Heart right ventricle (tissue), 16 donors: Measurements from ENCODE around the gene CACNA1A. TPM values are rescaled to one million over a fixed set of nuclear protein-coding genes. Genes with fewer than 3 reads are reported as not detected.

Source experiments
- ATAC-seq, 8 donors: fragments of 200-7000 bp; cut with Tn5 transposase; one replicate each; pipeline ENCODE4 v1.9.1; 2020; ENCODE audit warnings: mild to moderate bottlenecking in 8 of 8, moderate library complexity in 8 of 8, moderate number of reproducible peaks in 1 of 8
- DNase-seq, 2 donors: peaks; one replicate each; pipeline ENCODE4 v3.0.0-alpha.2; 2020
- H3K27ac ChIP-seq, 10 donors: fragments of 200-600 bp; sonication (generic) in 2 of 10; one replicate each; pipeline versions ENCODE4 v1.5.0 to v1.8.0; 2020 to 2022; ENCODE audit warnings: mild to moderate bottlenecking in 3 of 10
- H3K27me3 ChIP-seq, 7 donors: fragments of 200-600 bp; one replicate each; pipeline ENCODE4 v1.8.0; 2021 to 2022; ENCODE audit warnings: mild to moderate bottlenecking in 2 of 7
- H3K36me3 ChIP-seq, 9 donors: fragments of 200-600 bp; sonication (generic) in 1 of 9; one replicate each; pipeline versions ENCODE4 v1.5.0 to v1.8.0; 2020 to 2022; ENCODE audit warnings: mild to moderate bottlenecking in 2 of 9
- H3K4me1 ChIP-seq, 9 donors: fragments of 200-600 bp; sonication (generic) in 1 of 9; one replicate each; pipeline versions ENCODE4 v1.5.0 to v1.8.0; 2020 to 2022; ENCODE audit warnings: mild to moderate bottlenecking in 4 of 9
- H3K4me3 ChIP-seq, 10 donors: fragments of 200-600 bp; sonication (generic) in 2 of 10; one replicate each; pipeline versions ENCODE4 v1.5.0 to v1.8.0; 2020 to 2022; ENCODE audit warnings: mild to moderate bottlenecking in 7 of 10, moderate library complexity in 2 of 10
- H3K9me3 ChIP-seq, 11 donors: fragments of 200-600 bp in 10 of 11; sonication (generic) in 2 of 11; one replicate each; pipeline versions ENCODE4 v1.5.0 to v1.8.0; 2013 to 2022; ENCODE audit warnings: mild to moderate bottlenecking in 2 of 11, control low read depth in 1 of 11, moderate library complexity in 1 of 11
- WGBS, 2 donors: extraction: QIAGEN DNeasy Blood & Tissue Kit; methylation state at CpG; one replicate each; pipeline ENCODE4 v1.1.7; 2013; ENCODE audit warnings: inconsistent platforms in 1 of 2; 5-methylcytosine and 5-hydroxymethylcytosine counted together
- intact Hi-C, 10 donors: fragments of 100-400 bp; cut with DNase I; formaldehyde crosslinking; loops; one replicate each; pipeline versions ENCODE4 v1.11.1 to v1.14.2; 2022
- polyA plus RNA-seq, 2 donors: library from polyadenylated mRNA; stranded (reverse); fragments of 200-250 nt; gene quantifications; one replicate each; pipeline ENCODE4 v1.2.3, GENCODE V29; 2013
- total RNA-seq, 10 donors: library from RNA; stranded (reverse); fragmentation: NEBNext Ultra II Directional in 3 of 10; extraction: Animal tissue kit (Norgen Biotek cat#: 25700) in 3 of 10; gene quantifications; one replicate each; pipeline versions ENCODE4 v1.2.1 to v1.2.4, GENCODE V29; 2021 to 2023
- TF ChIP-seq, protein P1 (sequence below), 9 donors: fragments of 200-600 bp; sonication (generic) in 2 of 9; IDR thresholded peaks; one replicate each; pipeline versions ENCODE4 v1.5.0 to v1.8.0; 2021 to 2022; ENCODE audit warnings: antibody characterized with exemption in 9 of 9, mild to moderate bottlenecking in 5 of 9, moderate library complexity in 1 of 9
- donor health status: Arrhythmogenic right ventricular cardiomyopathy.
- donor health status: ischemic (EF 13 %, LVEDD 7.1; RV severe dilation, severe dysfunction).
- donor health status: healthy with polysubstance abuse.
- donor health status: DM: no; HTN: yes; CAD: no.
- donor health status: DM: no; HTN: no; CAD: no.
- donor health status: ischemic (EF 25% LVEDD 6.9; RV normal size, moderate dysfunction).
- donor health status: ischemic (EF 25% LVEDD 5.7; RV mildly dilated, moderate dysfunction).
- donor health status: healthy.
- donor health status: DM: yes; HTN: yes; CAD: no.
- donor health status: Ischemic cardiomyopathy.
- donor health status: ischemic (EF 35%, LVEDD 5.7; RV mildly dilated, moderate dysfunction).
- donor health status: nonischemic (EF 11% LVEDD 7.7; RV severe dilation, severe dysfunction).
- donor health status: DM: yes; HTN: yes; CAD: no.
- donor health status: PGD.
- donor health status: ischemic (EF 29% LVEDD 5.4; RV normal size, mild dysfunction).
- donor health status: nonischemic (EF 23%, LVEDD 6.1; RV moderate dilation, normal function).

CACNA1A gene
- total and polyA plus RNA-seq, 12 donors, result 0.21 to 2.3 (median 0.66) TPM

DNA sequence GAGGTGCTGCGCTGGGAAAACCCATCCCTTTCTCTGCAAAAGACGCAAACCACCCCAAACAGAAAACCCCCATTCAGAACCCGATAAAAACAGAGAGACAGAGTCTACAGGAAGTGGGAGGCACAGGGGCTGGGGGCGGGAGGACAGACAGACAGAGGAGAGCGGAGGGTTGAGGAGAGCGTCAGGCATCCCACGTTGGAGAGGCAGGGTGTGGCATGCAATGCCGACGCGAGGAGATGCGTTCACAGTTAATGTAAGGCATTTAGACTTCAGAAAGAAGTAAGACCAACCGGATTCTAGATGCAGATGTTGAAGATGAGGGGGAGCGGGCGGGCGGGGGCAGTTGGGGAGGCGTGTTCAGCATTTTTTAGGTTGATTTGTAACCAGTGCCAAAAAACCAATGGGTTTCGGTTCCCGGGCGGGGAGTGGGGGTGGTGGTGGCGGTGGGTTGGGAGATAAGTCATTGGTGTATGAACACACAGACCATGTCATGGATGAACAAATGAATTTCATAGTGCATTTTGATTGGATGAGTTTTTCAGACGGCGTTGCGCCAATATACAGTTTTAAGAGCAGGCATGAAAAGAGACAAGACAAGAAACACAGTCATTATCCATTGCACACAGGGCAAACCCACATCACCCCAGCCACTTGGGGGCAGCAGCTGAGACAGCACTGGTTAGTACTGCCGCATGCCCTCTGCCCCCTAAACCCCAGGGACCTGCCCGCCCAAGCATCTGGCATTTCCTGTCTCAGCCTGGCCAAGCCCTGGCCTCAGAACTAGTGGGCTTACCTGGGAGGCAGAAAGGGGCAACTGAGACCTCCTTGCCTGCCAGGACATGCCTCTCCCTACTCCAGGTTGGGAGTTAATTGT lies 264.8 kb downstream of the CACNA1A start:
- Histone ChIP-seq H3K9me3 (peaks cover 0 to 2% (median 0%) of the 10 kb centered on the region in 11 donors), H3K27me3 (no peaks in the 10 kb centered on the region), H3K4me1 (peaks cover 0 to 7% (median 0%) of the 10 kb centered on the region in 9 donors), H3K4me3 (no peak overlapping the region), H3K27ac (no peak overlapping the region), H3K36me3 (no peaks in the 10 kb centered on the region)
- ATAC-seq (no peak), DNase-seq (no peak)
- WGBS, 2 donors, result 63 to 69% methylated on average over 25 of the region's 25 CpGs
- intact Hi-C loops, result no loop called here
- TF ChIP-seq, protein P1, sequence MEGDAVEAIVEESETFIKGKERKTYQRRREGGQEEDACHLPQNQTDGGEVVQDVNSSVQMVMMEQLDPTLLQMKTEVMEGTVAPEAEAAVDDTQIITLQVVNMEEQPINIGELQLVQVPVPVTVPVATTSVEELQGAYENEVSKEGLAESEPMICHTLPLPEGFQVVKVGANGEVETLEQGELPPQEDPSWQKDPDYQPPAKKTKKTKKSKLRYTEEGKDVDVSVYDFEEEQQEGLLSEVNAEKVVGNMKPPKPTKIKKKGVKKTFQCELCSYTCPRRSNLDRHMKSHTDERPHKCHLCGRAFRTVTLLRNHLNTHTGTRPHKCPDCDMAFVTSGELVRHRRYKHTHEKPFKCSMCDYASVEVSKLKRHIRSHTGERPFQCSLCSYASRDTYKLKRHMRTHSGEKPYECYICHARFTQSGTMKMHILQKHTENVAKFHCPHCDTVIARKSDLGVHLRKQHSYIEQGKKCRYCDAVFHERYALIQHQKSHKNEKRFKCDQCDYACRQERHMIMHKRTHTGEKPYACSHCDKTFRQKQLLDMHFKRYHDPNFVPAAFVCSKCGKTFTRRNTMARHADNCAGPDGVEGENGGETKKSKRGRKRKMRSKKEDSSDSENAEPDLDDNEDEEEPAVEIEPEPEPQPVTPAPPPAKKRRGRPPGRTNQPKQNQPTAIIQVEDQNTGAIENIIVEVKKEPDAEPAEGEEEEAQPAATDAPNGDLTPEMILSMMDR (IDR thresholded peaks at IDR 0.05), result no peak

DNA sequence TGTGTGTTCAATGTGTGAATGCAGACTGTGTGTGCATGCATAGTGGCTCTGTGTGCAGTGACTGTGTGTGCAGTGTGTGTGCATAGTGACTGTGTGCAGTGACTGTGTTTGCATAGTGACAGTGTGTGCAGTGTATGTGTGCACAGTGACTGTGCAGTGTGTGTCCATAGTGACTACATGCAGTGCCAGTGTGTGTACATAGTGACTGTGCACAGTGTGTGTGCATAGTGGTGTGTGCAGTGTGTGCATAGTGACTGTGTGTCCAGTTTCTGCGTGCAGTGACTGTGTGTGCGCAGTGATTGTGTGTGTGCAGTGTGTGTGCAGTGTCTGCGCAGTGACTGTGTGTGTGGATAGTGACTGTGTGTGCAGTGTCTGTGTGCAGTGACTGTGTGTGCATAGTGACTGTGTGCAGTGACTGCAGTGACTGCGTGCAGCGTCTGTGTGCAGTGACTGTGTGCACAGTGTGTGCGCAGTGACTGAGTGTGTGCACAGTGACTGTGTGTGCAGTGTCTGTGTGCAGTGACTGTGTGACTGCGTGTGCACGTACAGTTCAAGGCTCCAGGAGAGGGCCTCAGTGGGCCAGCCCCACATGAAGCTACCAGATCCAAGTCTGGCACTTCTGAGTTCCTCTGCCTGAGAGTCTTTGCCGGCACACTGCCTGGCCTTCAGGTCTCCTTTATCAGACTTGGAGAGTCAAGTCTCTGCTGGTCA lies 265.8 kb downstream of the CACNA1A start:
- TF ChIP-seq, protein P1 (IDR thresholded peaks at IDR 0.05), result no peak
- no peak for ATAC-seq
- Histone ChIP-seq H3K27me3 (no peaks in the 10 kb centered on the region), H3K4me1 (peaks cover 0 to 7% (median 0%) of the 10 kb centered on the region in 9 donors), H3K27ac (no peak overlapping the region), H3K9me3 (peaks cover 0 to 12% (median 0%) of the 10 kb centered on the region in 11 donors), H3K36me3 (no peaks in the 10 kb centered on the region), H3K4me3 (no peak overlapping the region)
- intact Hi-C loops, result no loop called here
- DNase-seq, result no peak
- WGBS, 2 donors, result 72 to 75% methylated on average over 9 of the region's 9 CpGs

DNA sequence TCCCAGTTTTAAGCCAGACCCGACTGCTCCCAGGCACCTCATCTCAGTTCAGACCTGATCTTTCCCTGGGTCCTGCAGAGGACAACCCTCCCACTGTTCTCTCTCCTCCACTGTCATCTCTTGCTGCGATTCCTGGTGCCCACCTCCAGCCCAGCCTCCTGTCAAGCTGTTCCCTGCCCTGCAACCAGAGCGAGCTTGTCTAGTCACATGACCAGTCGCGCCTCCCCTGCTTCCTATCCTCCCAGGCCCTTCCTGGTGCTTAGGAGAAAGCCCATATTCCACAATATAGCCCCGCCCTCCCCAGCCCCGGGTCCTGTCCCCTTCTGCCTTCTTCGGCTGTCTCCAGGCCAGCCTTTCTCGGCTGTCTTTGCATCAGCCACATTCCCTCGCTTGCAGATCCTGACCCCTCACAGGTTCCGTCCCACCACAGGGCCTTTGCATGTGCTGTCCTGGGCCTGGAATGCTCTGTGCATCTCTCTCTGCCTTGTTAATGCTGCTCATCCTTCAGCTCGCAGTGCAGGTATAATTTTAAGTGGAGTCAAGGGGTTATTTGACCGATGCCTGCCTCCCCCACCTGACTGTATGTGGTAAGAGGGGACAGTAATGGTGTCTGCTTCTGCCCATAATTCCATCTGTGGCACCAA lies 267.3 kb downstream of the CACNA1A start:
- ATAC-seq (no peak), DNase-seq (no peak)
- H3K27me3 ChIP-seq, result no peaks in the 10 kb centered on the region
- no peak overlapping the region for H3K27ac ChIP-seq
- H3K9me3 ChIP-seq, result peaks cover 0 to 19% (median 0%) of the 10 kb centered on the region in 11 donors
- H3K4me3 ChIP-seq, result no peak overlapping the region
- 76 to 78% methylated on average over 13 of the region's 13 CpGs for WGBS, 2 donors
- peaks cover 0 to 3% (median 0%) of the 10 kb centered on the region in 9 donors for H3K4me1 ChIP-seq
- intact Hi-C loops, result no loop called here
- TF ChIP-seq, protein P1 (IDR thresholded peaks at IDR 0.05), result no peak
- no peaks in the 10 kb centered on the region for H3K36me3 ChIP-seq

DNA sequence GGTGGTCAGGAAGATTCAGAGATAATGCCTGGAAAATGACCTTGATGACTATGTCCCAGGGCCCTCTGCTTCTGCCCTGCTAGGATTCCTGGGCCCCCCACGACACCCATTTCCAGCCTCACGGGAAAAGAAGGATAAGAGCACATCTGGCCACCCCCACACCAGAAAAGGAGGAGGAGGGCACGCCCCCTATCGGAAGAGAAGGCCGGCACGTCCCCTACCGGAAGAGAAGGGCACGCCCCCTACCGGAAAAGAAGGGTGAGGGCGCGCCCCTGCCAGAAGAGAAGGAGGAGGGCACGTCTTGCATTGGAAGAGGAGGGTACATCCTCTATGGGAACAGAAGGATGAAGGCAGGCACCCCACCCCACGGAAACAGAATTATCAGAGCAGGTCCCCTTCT lies 271.8 kb downstream of the CACNA1A start:
- peak; percentile 18 to 35 for DNase-seq
- intact Hi-C loops, result no loop called here
- peak in 1 of 8 donors; percentile 48 for ATAC-seq

More for the DNA sequence above, 271.8 kb downstream of the CACNA1A start:
- H3K36me3 ChIP-seq, result no peaks in the 10 kb centered on the region
- TF ChIP-seq, protein P1 (IDR thresholded peaks at IDR 0.05), result peak in 7 of 9 donors; percentile 10 to 50 (median 45)
- no peak overlapping the region for H3K27ac ChIP-seq
- peaks cover 0 to 19% (median 0%) of the 10 kb centered on the region in 11 donors for H3K9me3 ChIP-seq
- H3K4me3 ChIP-seq, result no peak overlapping the region
- H3K27me3 ChIP-seq, result peaks cover 0 to 20% (median 7%) of the 10 kb centered on the region in 7 donors
- WGBS, 2 donors, result 10 to 22% methylated on average over 13 of the region's 13 CpGs
- H3K4me1 ChIP-seq, result no peaks in the 10 kb centered on the region
